H9 (cell line): Measurements from ENCODE around the gene EML1. TPM values are rescaled to one million over a fixed set of nuclear protein-coding genes. Genes with fewer than 3 reads are reported as not detected.

Experiments
- DNase-seq: peaks from one replicate; pipeline ENCODE4 v3.0.0-alpha.2; 2017
- H2AFZ ChIP-seq: one replicate; pipeline ENCODE4 v1.6.1; 2013; ENCODE audit warnings: mild to moderate bottlenecking, low read length, control low read depth, moderate library complexity
- H2AK5ac ChIP-seq: 2 replicates; pipeline ENCODE4 v1.6.1; 2013; ENCODE audit warnings: low read length, control low read depth, mixed read lengths; ENCODE audit not compliant: insufficient read length
- H2BK120ac ChIP-seq: one replicate; pipeline ENCODE4 v1.6.1; 2013; ENCODE audit warnings: low read depth, mild to moderate bottlenecking, low read length, control low read depth, inconsistent platforms; ENCODE audit not compliant: poor library complexity, severe bottlenecking
- H2BK12ac ChIP-seq: 2 replicates; pipeline ENCODE4 v1.6.1; 2013; ENCODE audit warnings: low read length, control low read depth, mixed read lengths, low read depth; ENCODE audit not compliant: insufficient read length
- H2BK15ac ChIP-seq: 2 replicates; pipeline ENCODE4 v1.6.1; 2013; ENCODE audit warnings: low read depth, low read length, control low read depth
- H2BK20ac ChIP-seq: one replicate; pipeline ENCODE4 v1.6.1; 2013; ENCODE audit warnings: low read depth, mild to moderate bottlenecking, low read length, control low read depth, inconsistent platforms; ENCODE audit not compliant: poor library complexity, severe bottlenecking
- H2BK5ac ChIP-seq: 2 replicates; pipeline ENCODE4 v1.6.1; 2013; ENCODE audit warnings: low read length, control low read depth, mixed read lengths; ENCODE audit not compliant: insufficient read length
- H3K14ac ChIP-seq: 2 replicates; pipeline ENCODE4 v1.6.1; 2013; ENCODE audit warnings: low read length, control low read depth; ENCODE audit not compliant: insufficient read depth
- H3K18ac ChIP-seq: 2 replicates; pipeline ENCODE4 v1.6.1; 2013; ENCODE audit warnings: low read depth, mild to moderate bottlenecking, mixed read lengths, low read length, control low read depth; ENCODE audit not compliant: insufficient read length
- H3K23ac ChIP-seq: 2 replicates; pipeline ENCODE4 v1.6.1; 2013; ENCODE audit warnings: low read length, control low read depth, mixed read lengths, low read depth; ENCODE audit not compliant: insufficient read length
- H3K23me2 ChIP-seq: 2 replicates; pipeline ENCODE4 v1.6.1; 2013; ENCODE audit warnings: low read depth, mild to moderate bottlenecking, mixed read lengths, low read length, control low read depth; ENCODE audit not compliant: insufficient read length, poor library complexity, severe bottlenecking
- H3K27ac ChIP-seq: 2 replicates; pipeline ENCODE4 v1.5.1; 2013; ENCODE audit warnings: low read length, control low read depth, mixed read lengths, low read depth; ENCODE audit not compliant: insufficient read length
- H3K27me3 ChIP-seq: 2 replicates; pipeline ENCODE4 v1.6.1; 2013; ENCODE audit warnings: low read length, control low read depth, inconsistent platforms; ENCODE audit not compliant: insufficient read depth
- H3K4ac ChIP-seq: 2 replicates; pipeline ENCODE4 v1.6.1; 2013; ENCODE audit warnings: low read depth, mild to moderate bottlenecking, control low read depth, inconsistent platforms, low read length, moderate library complexity
- H3K4me1 ChIP-seq: 2 replicates; pipeline ENCODE4 v1.6.1; 2013; ENCODE audit warnings: low read length, control low read depth, inconsistent platforms; ENCODE audit not compliant: insufficient read depth
- H3K4me2 ChIP-seq: 2 replicates; pipeline ENCODE4 v1.6.1; 2013; ENCODE audit warnings: low read length, control low read depth, mixed read lengths; ENCODE audit not compliant: insufficient read length, insufficient read depth
- H3K56ac ChIP-seq: 2 replicates; pipeline ENCODE4 v1.6.1; 2013; ENCODE audit warnings: low read depth, mild to moderate bottlenecking, mixed read lengths, low read length, control low read depth; ENCODE audit not compliant: insufficient read length
- H3K79me1 ChIP-seq: 2 replicates; pipeline ENCODE4 v1.6.1; 2013; ENCODE audit warnings: low read depth, mild to moderate bottlenecking, moderate library complexity, low read length, control low read depth, inconsistent platforms; ENCODE audit not compliant: insufficient read depth, poor library complexity, severe bottlenecking
- H3K79me2 ChIP-seq: 2 replicates; pipeline ENCODE4 v1.6.1; 2013; ENCODE audit warnings: low read length, control low read depth, inconsistent platforms; ENCODE audit not compliant: insufficient read depth
- H3K9ac ChIP-seq: 2 replicates; pipeline ENCODE4 v1.6.1; 2013; ENCODE audit warnings: low read length, control low read depth, mixed read lengths; ENCODE audit not compliant: insufficient read length; ENCODE audit errors: extremely low read depth
- H3K9me3 ChIP-seq: one replicate; pipeline ENCODE4 v1.6.1; 2013; ENCODE audit warnings: low read depth, low read length, inconsistent platforms; ENCODE audit not compliant: control insufficient read depth
- H3T11ph ChIP-seq: one replicate; pipeline ENCODE4 v1.6.1; 2013; ENCODE audit warnings: mild to moderate bottlenecking, low read length, control low read depth, inconsistent platforms
- H4K20me1 ChIP-seq: one replicate; pipeline ENCODE4 v1.6.1; 2013; ENCODE audit not compliant: control insufficient read depth, insufficient read length, insufficient read depth
- H4K5ac ChIP-seq: 2 replicates; pipeline ENCODE4 v1.6.1; 2013; ENCODE audit warnings: low read depth, mild to moderate bottlenecking, mixed read lengths, low read length, control low read depth; ENCODE audit not compliant: insufficient read length
- H4K8ac ChIP-seq: replicated peaks from 2 replicates; pipeline ENCODE4 v1.6.1; 2013; ENCODE audit warnings: low read length, control low read depth, mixed read lengths, low read depth; ENCODE audit not compliant: insufficient read length
- H4K91ac ChIP-seq: 2 replicates; pipeline ENCODE4 v1.6.1; 2013; ENCODE audit warnings: low read depth, mild to moderate bottlenecking, moderate library complexity, mixed read lengths, low read length, control low read depth; ENCODE audit not compliant: insufficient read length
- H3K27ac Mint-ChIP-seq, 3 experiments: 2 replicates in 2 of 3; 3 replicates in 1 of 3; pipeline ENCODE4 v1.8.0; 2020 to 2021; ENCODE audit warnings: mixed read lengths in 3 of 3, mild to moderate bottlenecking in 1 of 3, moderate library complexity in 1 of 3
- H3K27me3 Mint-ChIP-seq: 2 replicates; pipeline ENCODE4 v1.8.0; 2021; ENCODE audit warnings: low read depth, mild to moderate bottlenecking, moderate library complexity, mixed read lengths
- H3K36me3 Mint-ChIP-seq, 3 experiments: 2 replicates in 2 of 3; 3 replicates in 1 of 3; pipeline ENCODE4 v1.8.0; 2020 to 2021; ENCODE audit warnings: low read depth in 3 of 3, mixed read lengths in 3 of 3; ENCODE audit not compliant: insufficient read depth in 1 of 3
- H3K4me1 Mint-ChIP-seq, 2 experiments: 2 replicates each; pipeline ENCODE4 v1.8.0; 2020; ENCODE audit warnings: mixed read lengths in 2 of 2
- H3K4me3 Mint-ChIP-seq, 2 experiments: 2 replicates in 1 of 2; 3 replicates in 1 of 2; pipeline ENCODE4 v1.8.0; 2020 to 2021; ENCODE audit warnings: mild to moderate bottlenecking in 2 of 2, mixed read lengths in 2 of 2, moderate library complexity in 1 of 2
- H3K9me3 Mint-ChIP-seq, 2 experiments: 2 replicates in 1 of 2; 3 replicates in 1 of 2; pipeline ENCODE4 v1.8.0; 2020; ENCODE audit warnings: mild to moderate bottlenecking in 2 of 2, mixed read lengths in 2 of 2, moderate library complexity in 1 of 2
- WGBS: extraction: QIAGEN DNeasy Blood & Tissue Kit; methylation state at CpG from one replicate; pipeline ENCODE4 v1.1.7; 2013; ENCODE audit warnings: missing lambda C conversion rate, low lambda C conversion rate, mixed read lengths; ENCODE audit not compliant: insufficient read length; ENCODE audit errors: extremely low coverage; 5-methylcytosine and 5-hydroxymethylcytosine counted together
- total RNA-seq: library from RNA; stranded (reverse); gene quantifications from 2 replicates; pipeline ENCODE4 v1.2.1, GENCODE V29; 2021
- TF ChIP-seq, protein P1 (sequence below): fragments of 200-600 bp; sonication (generic); conservative IDR thresholded peaks from 3 replicates; pipeline ENCODE4 v1.8.0; 2021; ENCODE audit warnings: antibody characterized with exemption, mild to moderate bottlenecking

EML1 gene
- total RNA-seq, 1 experiment from 2014 or later = 16.7 TPM

DNA sequence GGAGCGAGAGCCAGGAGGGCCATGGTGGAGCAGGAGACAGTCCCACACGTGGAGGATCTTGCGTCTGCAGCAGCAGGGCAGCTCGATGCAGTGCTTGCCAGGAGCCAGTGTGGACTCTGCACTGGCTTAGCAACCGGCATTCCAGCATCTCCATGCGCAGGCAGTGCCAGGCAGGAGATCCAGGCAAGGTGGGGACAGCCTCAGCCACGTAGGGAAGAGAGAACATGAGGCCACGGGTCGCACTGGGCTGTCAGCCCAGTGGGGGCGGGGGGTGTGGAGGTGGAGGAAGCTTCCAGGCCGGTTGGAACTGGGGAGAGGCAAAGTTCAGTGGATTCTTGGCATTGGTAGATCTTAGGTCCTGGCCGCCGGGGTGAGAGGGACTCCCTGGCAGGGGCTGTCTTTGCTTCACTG lies 151.0 kb downstream of the EML1 start:
- no peaks in the 10 kb centered on the region; a peak in 2 of 7 replicates for H3K36me3 Mint-ChIP-seq
- TF ChIP-seq, protein P1, sequence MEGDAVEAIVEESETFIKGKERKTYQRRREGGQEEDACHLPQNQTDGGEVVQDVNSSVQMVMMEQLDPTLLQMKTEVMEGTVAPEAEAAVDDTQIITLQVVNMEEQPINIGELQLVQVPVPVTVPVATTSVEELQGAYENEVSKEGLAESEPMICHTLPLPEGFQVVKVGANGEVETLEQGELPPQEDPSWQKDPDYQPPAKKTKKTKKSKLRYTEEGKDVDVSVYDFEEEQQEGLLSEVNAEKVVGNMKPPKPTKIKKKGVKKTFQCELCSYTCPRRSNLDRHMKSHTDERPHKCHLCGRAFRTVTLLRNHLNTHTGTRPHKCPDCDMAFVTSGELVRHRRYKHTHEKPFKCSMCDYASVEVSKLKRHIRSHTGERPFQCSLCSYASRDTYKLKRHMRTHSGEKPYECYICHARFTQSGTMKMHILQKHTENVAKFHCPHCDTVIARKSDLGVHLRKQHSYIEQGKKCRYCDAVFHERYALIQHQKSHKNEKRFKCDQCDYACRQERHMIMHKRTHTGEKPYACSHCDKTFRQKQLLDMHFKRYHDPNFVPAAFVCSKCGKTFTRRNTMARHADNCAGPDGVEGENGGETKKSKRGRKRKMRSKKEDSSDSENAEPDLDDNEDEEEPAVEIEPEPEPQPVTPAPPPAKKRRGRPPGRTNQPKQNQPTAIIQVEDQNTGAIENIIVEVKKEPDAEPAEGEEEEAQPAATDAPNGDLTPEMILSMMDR = no peak
- no peak overlapping the region for H3K9ac ChIP-seq

More for the DNA sequence above, 151.0 kb downstream of the EML1 start:
- no peak overlapping the region for H3T11ph ChIP-seq
- Mint-ChIP-seq H3K9me3 (no peaks in the 10 kb centered on the region), H3K27ac (peak overlapping the region in 1 of 3 experiments; percentile 77; a peak in 2 of 7 replicates), H3K4me3 (no peak overlapping the region), H3K27me3 (peaks cover 12% of the 10 kb centered on the region), H3K4me1 (peaks cover 12 to 14% of the 10 kb centered on the region in 2 experiments)
- H3K79me2 ChIP-seq = no peaks in the 10 kb centered on the region
- H3K27ac ChIP-seq = no peak overlapping the region
- H3K4me2 ChIP-seq = no peak overlapping the region
- WGBS = no CpG with 5 or more reads among the region's 13 CpGs
- H2BK5ac ChIP-seq = no peak overlapping the region
- no peak overlapping the region for H2BK20ac ChIP-seq
- no peaks in the 10 kb centered on the region for H3K9me3 ChIP-seq
- no peaks in the 10 kb centered on the region for H3K23me2 ChIP-seq
- no peak overlapping the region for H4K91ac ChIP-seq
- no peak overlapping the region for H3K18ac ChIP-seq
- no peak overlapping the region for H2AFZ ChIP-seq
- no peak overlapping the region for H2BK120ac ChIP-seq
- no peak overlapping the region for H4K5ac ChIP-seq
- H4K20me1 ChIP-seq = no peaks in the 10 kb centered on the region
- DNase-seq = no peak
- no peak overlapping the region for H3K23ac ChIP-seq
- no peak overlapping the region for H3K56ac ChIP-seq
- H2AK5ac ChIP-seq = no peak overlapping the region
- no peak overlapping the region for H2BK15ac ChIP-seq
- no peaks in the 10 kb centered on the region for H3K79me1 ChIP-seq
- no peak overlapping the region for H3K14ac ChIP-seq
- no peak overlapping the region for H4K8ac ChIP-seq
- no peak overlapping the region for H3K4ac ChIP-seq
- no peak overlapping the region for H2BK12ac ChIP-seq
- H3K4me1 ChIP-seq = no peaks in the 10 kb centered on the region
- no peaks in the 10 kb centered on the region for H3K27me3 ChIP-seq
